DND-41 (cell line): ENCODE measurements around the gene MARCKSL1.

Source experiments
- EZH2 ChIP-seq: IDR thresholded peaks from 3 replicates; pipeline ENCODE4 v1.6.1; 2012; ENCODE audit warnings: borderline replicate concordance, low read depth, mild to moderate bottlenecking, moderate library complexity, low read length, inconsistent platforms; ENCODE audit not compliant: severe bottlenecking
- TF ChIP-seq, protein P1 (sequence below): IDR thresholded peaks from 2 replicates; pipeline ENCODE4 v1.5.1; 2012; ENCODE audit warnings: borderline replicate concordance, low read length, moderate library complexity, mild to moderate bottlenecking; ENCODE audit not compliant: poor library complexity, severe bottlenecking; ENCODE audit errors: extremely low read depth

DNA sequence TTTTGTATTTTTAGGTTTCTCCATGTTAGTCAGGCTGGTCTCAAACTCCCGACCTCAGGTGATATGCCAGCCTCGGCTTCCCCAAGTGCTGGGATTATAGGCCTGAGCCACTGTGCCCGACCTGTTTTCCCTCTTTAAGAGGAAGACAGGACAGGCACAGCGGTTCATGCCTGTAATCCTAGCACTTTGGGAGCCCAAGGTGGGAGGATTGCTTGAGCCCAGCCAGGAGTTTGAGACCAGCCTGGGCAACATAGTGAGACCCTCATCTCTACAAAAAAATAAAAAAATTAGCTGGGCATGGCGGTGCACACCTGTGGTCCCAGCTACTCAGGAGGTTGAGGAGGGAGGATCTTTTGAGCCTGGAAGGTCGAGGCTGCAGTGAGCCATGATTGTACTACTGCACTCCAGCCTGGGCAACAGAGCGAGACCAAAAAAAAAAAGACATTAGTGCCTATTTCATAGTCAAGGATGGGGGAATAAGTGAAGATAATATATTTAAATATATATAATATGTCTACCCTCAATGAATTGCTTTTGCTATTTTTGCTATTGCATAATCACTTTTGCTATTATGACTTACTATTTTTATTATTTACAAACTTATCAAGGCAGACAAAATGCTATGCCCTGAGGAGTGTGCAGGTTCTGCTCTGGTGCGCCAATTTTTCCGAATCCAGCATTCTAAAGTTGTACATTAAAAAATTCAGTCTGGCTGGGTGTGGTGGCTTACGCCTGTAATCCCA, 17.7 kb downstream of the MARCKSL1 start:
- TF ChIP-seq, protein P1, sequence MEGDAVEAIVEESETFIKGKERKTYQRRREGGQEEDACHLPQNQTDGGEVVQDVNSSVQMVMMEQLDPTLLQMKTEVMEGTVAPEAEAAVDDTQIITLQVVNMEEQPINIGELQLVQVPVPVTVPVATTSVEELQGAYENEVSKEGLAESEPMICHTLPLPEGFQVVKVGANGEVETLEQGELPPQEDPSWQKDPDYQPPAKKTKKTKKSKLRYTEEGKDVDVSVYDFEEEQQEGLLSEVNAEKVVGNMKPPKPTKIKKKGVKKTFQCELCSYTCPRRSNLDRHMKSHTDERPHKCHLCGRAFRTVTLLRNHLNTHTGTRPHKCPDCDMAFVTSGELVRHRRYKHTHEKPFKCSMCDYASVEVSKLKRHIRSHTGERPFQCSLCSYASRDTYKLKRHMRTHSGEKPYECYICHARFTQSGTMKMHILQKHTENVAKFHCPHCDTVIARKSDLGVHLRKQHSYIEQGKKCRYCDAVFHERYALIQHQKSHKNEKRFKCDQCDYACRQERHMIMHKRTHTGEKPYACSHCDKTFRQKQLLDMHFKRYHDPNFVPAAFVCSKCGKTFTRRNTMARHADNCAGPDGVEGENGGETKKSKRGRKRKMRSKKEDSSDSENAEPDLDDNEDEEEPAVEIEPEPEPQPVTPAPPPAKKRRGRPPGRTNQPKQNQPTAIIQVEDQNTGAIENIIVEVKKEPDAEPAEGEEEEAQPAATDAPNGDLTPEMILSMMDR = no peak
- TF ChIP-seq EZH2 = no peak
